LNCaP clone FGC (cell line): Measurements from ENCODE around the gene SLC6A6.
"Not testable (repeated sequence)": the region's sequence is repeated elsewhere in the genome, so short reads cannot be mapped to it uniquely, and the experiment has no call there.

Experiments
- DNase-seq: peaks from one replicate; pipeline ENCODE4 v3.0.0-alpha.2; 2011; ENCODE audit warnings: low read depth
- H3K4me3 ChIP-seq: 2 replicates; pipeline ENCODE4 v1.5.1; 2011; ENCODE audit warnings: mild to moderate bottlenecking, low read depth, low read length, control low read depth
- CTCF ChIP-seq: IDR thresholded peaks from 2 replicates; pipeline ENCODE4 v1.5.1; 2012; ENCODE audit warnings: mild to moderate bottlenecking; ENCODE audit not compliant: control insufficient read depth, insufficient read depth; ENCODE audit errors: extremely low read depth

SLC6A6 gene

GRCh38 chr3:14514323-14514720 is 111.9 kb downstream of the SLC6A6 start:
- no peak for DNase-seq
- no peak for TF ChIP-seq CTCF
- no peak overlapping the region for H3K4me3 ChIP-seq

GRCh38 chr3:14515526-14515925 is 113.1 kb downstream of the SLC6A6 start:
- H3K4me3 ChIP-seq, DNase-seq: not testable (repeated sequence)

- H3K4me3 ChIP-seq, result no peak overlapping the region
- DNase-seq, result no peak
- no peak for TF ChIP-seq CTCF
Observed at GRCh38 chr3:14516738-14517345, 114.4 kb downstream of the SLC6A6 start.

- no peak for DNase-seq
- no peak for TF ChIP-seq CTCF
- no peak overlapping the region for H3K4me3 ChIP-seq
Observed at GRCh38 chr3:14517601-14518431, 115.4 kb downstream of the SLC6A6 start.

GRCh38 chr3:14518432-14518802 is 116.0 kb downstream of the SLC6A6 start:
- DNase-seq, result no peak
- no peak for TF ChIP-seq CTCF
- no peak overlapping the region for H3K4me3 ChIP-seq

GRCh38 chr3:14518893-14519292 is 116.5 kb downstream of the SLC6A6 start:
- no peak for TF ChIP-seq CTCF
- DNase-seq, result no peak
- H3K4me3 ChIP-seq, result no peak overlapping the region

GRCh38 chr3:14519406-14519805 is 117.0 kb downstream of the SLC6A6 start:
- DNase-seq, result no peak
- no peak for TF ChIP-seq CTCF
- H3K4me3 ChIP-seq, result no peak overlapping the region
